Keratinocyte (primary cell): ENCODE results near the gene ZNF26. TPM values are rescaled to one million over a fixed set of nuclear protein-coding genes. Genes with fewer than 3 reads are reported as not detected.

Experiments
- DNase-seq: peaks from one replicate; pipeline ENCODE4 v3.0.0-alpha.2; 2011; ENCODE audit warnings: low read depth, missing footprints, low spot score
- FAIRE-seq: peaks from 2 replicates; lab custom pipeline; 2011; peaks lifted over from hg19 to GRCh38; lab: Jason Lieb, UNC
- H2AFZ ChIP-seq: 2 replicates; pipeline ENCODE4 v1.6.0; 2012; ENCODE audit warnings: low read length, control low read depth, inconsistent platforms; ENCODE audit not compliant: control insufficient read depth
- H3K27ac ChIP-seq: 2 replicates; pipeline ENCODE4 v1.5.1; 2011; ENCODE audit warnings: low read length; ENCODE audit not compliant: control insufficient read depth, insufficient read depth
- H3K27me3 ChIP-seq: 3 replicates; pipeline ENCODE4 v1.6.0; 2011; ENCODE audit warnings: low read length; ENCODE audit not compliant: control insufficient read depth, insufficient read depth; ENCODE audit errors: extremely low read depth
- H3K36me3 ChIP-seq, 2 experiments: 2 replicates in 1 of 2; 3 replicates in 1 of 2; pipeline ENCODE4 v1.5.1; 2011; ENCODE audit warnings: low read length in 2 of 2, mild to moderate bottlenecking in 1 of 2; ENCODE audit not compliant: control insufficient read depth in 2 of 2, insufficient read depth in 2 of 2; ENCODE audit errors: extremely low read depth in 1 of 2
- H3K4me1 ChIP-seq: 3 replicates; pipeline ENCODE4 v1.5.1; 2011; ENCODE audit warnings: low read length; ENCODE audit not compliant: control insufficient read depth, insufficient read depth; ENCODE audit errors: extremely low read depth
- H3K4me2 ChIP-seq: 3 replicates; pipeline ENCODE4 v1.6.0; 2011; ENCODE audit warnings: low read depth, low read length; ENCODE audit not compliant: control insufficient read depth, insufficient read depth; ENCODE audit errors: extremely low read depth
- H3K4me3 ChIP-seq, 3 experiments: fragments of 200-600 bp in 1 of 3; sonication (generic) in 1 of 3; 2 replicates in 2 of 3; 3 replicates in 1 of 3; pipeline ENCODE4 v1.5.1; 2011 to 2016; ENCODE audit warnings: low read length in 3 of 3, mild to moderate bottlenecking in 3 of 3, control low read depth in 2 of 3, inconsistent platforms in 1 of 3, low read depth in 1 of 3, mixed read lengths in 1 of 3, mixed run types in 1 of 3, moderate library complexity in 1 of 3; ENCODE audit not compliant: control insufficient read depth in 2 of 3, insufficient read depth in 2 of 3; ENCODE audit errors: extremely low read depth in 1 of 3
- H3K79me2 ChIP-seq: 2 replicates; pipeline ENCODE4 v1.6.0; 2012; ENCODE audit warnings: low read length; ENCODE audit not compliant: control insufficient read depth, insufficient read depth
- H3K9ac ChIP-seq: 3 replicates; pipeline ENCODE4 v1.6.0; 2011; ENCODE audit warnings: low read length; ENCODE audit not compliant: control insufficient read depth, insufficient read depth; ENCODE audit errors: extremely low read depth
- H3K9me1 ChIP-seq: 3 replicates; pipeline ENCODE4 v1.6.0; 2011; ENCODE audit warnings: low read length; ENCODE audit not compliant: control insufficient read depth, insufficient read depth; ENCODE audit errors: extremely low read depth
- H3K9me3 ChIP-seq: 2 replicates; pipeline ENCODE4 v1.5.1; 2012; ENCODE audit warnings: low read depth, low read length; ENCODE audit not compliant: control insufficient read depth
- H4K20me1 ChIP-seq: 3 replicates; pipeline ENCODE4 v1.6.0; 2011; ENCODE audit warnings: low read length; ENCODE audit not compliant: control insufficient read depth, insufficient read depth; ENCODE audit errors: extremely low read depth
- EZH2 ChIP-seq: IDR thresholded peaks from one replicate; pipeline ENCODE4 v1.6.1; 2012; ENCODE audit warnings: inconsistent platforms, mild to moderate bottlenecking, low read length, moderate library complexity
- dilution Hi-C: fragments of 300-500 bp; cut with MboI; formaldehyde crosslinking; loops from one replicate; pipeline ENCODE4 v1.7.0; 2020; ENCODE audit warnings: low sequenced_read_pairs; ENCODE audit not compliant: extremely low pct_ligation_motif_present
- polyA plus RNA-seq, 5 experiments: library from polyadenylated mRNA; depleted of rRNA in 3 of 5; stranded (reverse) in 3 of 5; stranded (forward) in 1 of 5; unstranded in 1 of 5; fragments of >200 nt; gene quantifications; 1 replicate in 1 of 5; 2 replicates in 3 of 5; 3 replicates in 1 of 5; pipeline versions ENCODE4 v1.2.1 to v1.2.3, GENCODE V29; 2011 to 2012; ENCODE audit warnings: missing spikeins in 2 of 5, low read depth in 1 of 5, low replicate concordance in 1 of 5
- TF ChIP-seq, protein P1 (sequence below), 3 experiments: IDR thresholded peaks in 1 of 3; conservative IDR thresholded peaks in 1 of 3; optimal IDR thresholded peaks in 1 of 3; 2 replicates in 2 of 3; 3 replicates in 1 of 3; pipeline versions ENCODE3 to v1.5.1; 2011; ENCODE audit warnings: low read length in 3 of 3, mild to moderate bottlenecking in 3 of 3, moderate library complexity in 2 of 3, control low read depth in 1 of 3, inconsistent platforms in 1 of 3; ENCODE audit not compliant: insufficient read depth in 2 of 3; ENCODE audit errors: extremely low read depth in 1 of 3

Gene ZNF26
- polyA plus RNA-seq, 1 donor (not counting 4 experiments of a cell fraction or from before 2014, with no cell fraction given), result 4.5 TPM

DNA sequence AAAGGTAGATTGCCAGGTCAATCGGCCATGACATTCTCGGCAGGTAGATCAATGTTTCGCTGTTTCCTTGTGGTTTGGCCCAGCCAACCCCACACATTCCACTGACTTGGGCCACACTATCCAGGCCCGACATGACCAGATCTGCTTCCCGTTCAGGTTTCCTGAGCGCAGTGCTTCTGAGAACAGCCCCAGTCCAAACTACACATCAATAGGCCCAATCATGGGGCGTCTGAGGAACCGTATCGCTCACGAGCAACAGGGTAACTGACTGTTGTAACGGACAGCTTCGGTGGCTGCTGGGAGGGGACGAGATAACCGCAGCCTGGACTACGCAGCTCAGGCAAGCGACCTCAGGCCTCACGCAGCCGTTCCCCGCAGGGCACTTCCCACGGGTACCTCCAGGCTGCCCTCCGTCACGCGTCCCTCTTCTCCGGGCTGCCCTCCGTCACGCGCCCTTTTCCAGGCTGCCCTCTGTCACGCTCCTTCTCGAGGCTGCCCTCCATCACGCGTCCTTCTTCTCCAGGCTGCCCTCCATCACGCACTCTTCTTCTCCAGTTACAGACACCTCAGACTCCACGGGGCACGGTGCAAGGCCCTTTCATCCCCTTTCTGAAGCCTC is 44.7 kb upstream of the ZNF26 start:
- Histone ChIP-seq H3K27me3 (no peaks in the 10 kb centered on the region), H3K36me3 (peaks cover 16 to 28% of the 10 kb centered on the region in 2 experiments), H3K27ac (no peak overlapping the region), H3K4me2 (no peak overlapping the region), H3K4me3 (no peak overlapping the region), H3K79me2 (no peaks in the 10 kb centered on the region), H3K9me3 (peaks cover 27% of the 10 kb centered on the region), H2AFZ (no peak overlapping the region), H4K20me1 (no peaks in the 10 kb centered on the region), H3K4me1 (no peaks in the 10 kb centered on the region), H3K9me1 (no peaks in the 10 kb centered on the region), H3K9ac (no peak overlapping the region)
- DNase-seq, result no peak
- dilution Hi-C loops, result no loop called here
- no peak for TF ChIP-seq EZH2
- TF ChIP-seq, protein P1, sequence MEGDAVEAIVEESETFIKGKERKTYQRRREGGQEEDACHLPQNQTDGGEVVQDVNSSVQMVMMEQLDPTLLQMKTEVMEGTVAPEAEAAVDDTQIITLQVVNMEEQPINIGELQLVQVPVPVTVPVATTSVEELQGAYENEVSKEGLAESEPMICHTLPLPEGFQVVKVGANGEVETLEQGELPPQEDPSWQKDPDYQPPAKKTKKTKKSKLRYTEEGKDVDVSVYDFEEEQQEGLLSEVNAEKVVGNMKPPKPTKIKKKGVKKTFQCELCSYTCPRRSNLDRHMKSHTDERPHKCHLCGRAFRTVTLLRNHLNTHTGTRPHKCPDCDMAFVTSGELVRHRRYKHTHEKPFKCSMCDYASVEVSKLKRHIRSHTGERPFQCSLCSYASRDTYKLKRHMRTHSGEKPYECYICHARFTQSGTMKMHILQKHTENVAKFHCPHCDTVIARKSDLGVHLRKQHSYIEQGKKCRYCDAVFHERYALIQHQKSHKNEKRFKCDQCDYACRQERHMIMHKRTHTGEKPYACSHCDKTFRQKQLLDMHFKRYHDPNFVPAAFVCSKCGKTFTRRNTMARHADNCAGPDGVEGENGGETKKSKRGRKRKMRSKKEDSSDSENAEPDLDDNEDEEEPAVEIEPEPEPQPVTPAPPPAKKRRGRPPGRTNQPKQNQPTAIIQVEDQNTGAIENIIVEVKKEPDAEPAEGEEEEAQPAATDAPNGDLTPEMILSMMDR (optimal IDR thresholded peaks at IDR 0.05 in 1 of 3, IDR thresholded peaks at IDR 0.05 in 1 of 3, conservative IDR thresholded peaks at IDR 0.05 in 1 of 3; ENCODE audit: extremely low read depth in 1 of 3, insufficient read depth in 2 of 3, low read length in 3 of 3), result no peak
- FAIRE-seq, result no peak

- no peak for FAIRE-seq
- TF ChIP-seq EZH2, result no peak
- peaks cover 16 to 29% of the 10 kb centered on the region in 2 experiments for H3K36me3 ChIP-seq
- H3K9me3 ChIP-seq, result peaks cover 27% of the 10 kb centered on the region
- no peak overlapping the region for H3K9ac ChIP-seq
- H3K27me3 ChIP-seq, result no peaks in the 10 kb centered on the region
- H3K9me1 ChIP-seq, result no peaks in the 10 kb centered on the region
- H3K4me2 ChIP-seq, result no peak overlapping the region
- dilution Hi-C loops, result no loop called here
- H3K79me2 ChIP-seq, result no peaks in the 10 kb centered on the region
- no peaks in the 10 kb centered on the region for H3K4me1 ChIP-seq
- H2AFZ ChIP-seq, result no peak overlapping the region
- no peaks in the 10 kb centered on the region for H4K20me1 ChIP-seq
- no peak overlapping the region for H3K27ac ChIP-seq
- no peak for DNase-seq
- H3K4me3 ChIP-seq, result no peak overlapping the region
These were observed 43.6 kb upstream of the ZNF26 start for GRCh38 chr12:132942611-132943010.

DNA sequence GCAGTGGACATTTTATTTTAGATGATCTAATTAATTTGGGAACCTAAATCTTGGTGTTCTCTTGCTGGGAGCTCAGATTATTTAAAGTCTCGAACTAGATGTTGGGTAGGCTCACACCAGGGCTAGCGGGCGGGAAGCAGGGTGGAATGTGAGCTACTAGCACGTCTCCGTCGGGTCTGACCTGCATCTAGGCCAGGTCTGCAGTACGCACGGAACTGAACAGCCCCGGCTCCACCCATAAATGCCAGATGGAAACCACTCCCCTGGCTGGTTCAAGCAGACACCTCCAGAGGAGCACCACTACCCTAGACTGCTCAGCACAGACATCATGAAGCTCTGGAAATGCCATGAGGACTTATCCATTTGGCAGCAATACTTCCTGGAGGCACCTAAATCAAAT is 40.4 kb upstream of the ZNF26 start:
- no peak for FAIRE-seq
- Histone ChIP-seq H3K4me1 (no peaks in the 10 kb centered on the region), H3K4me2 (no peak overlapping the region), H3K9ac (no peak overlapping the region), H4K20me1 (no peaks in the 10 kb centered on the region), H3K9me1 (no peaks in the 10 kb centered on the region), H3K36me3 (peaks cover 20 to 29% of the 10 kb centered on the region in 2 experiments), H3K27me3 (no peaks in the 10 kb centered on the region), H3K79me2 (peaks cover 15% of the 10 kb centered on the region), H3K4me3 (no peak overlapping the region), H3K9me3 (peaks cover 34% of the 10 kb centered on the region), H3K27ac (no peak overlapping the region), H2AFZ (no peak overlapping the region)
- no peak for DNase-seq
- TF ChIP-seq, protein P1 (optimal IDR thresholded peaks at IDR 0.05 in 1 of 3, IDR thresholded peaks at IDR 0.05 in 1 of 3, conservative IDR thresholded peaks at IDR 0.05 in 1 of 3; ENCODE audit: extremely low read depth in 1 of 3, insufficient read depth in 2 of 3, low read length in 3 of 3), result no peak
- TF ChIP-seq EZH2, result no peak
- dilution Hi-C loops, result no loop called here
